Measurements from ENCODE around the gene NOSIP.

Gene NOSIP

DNA sequence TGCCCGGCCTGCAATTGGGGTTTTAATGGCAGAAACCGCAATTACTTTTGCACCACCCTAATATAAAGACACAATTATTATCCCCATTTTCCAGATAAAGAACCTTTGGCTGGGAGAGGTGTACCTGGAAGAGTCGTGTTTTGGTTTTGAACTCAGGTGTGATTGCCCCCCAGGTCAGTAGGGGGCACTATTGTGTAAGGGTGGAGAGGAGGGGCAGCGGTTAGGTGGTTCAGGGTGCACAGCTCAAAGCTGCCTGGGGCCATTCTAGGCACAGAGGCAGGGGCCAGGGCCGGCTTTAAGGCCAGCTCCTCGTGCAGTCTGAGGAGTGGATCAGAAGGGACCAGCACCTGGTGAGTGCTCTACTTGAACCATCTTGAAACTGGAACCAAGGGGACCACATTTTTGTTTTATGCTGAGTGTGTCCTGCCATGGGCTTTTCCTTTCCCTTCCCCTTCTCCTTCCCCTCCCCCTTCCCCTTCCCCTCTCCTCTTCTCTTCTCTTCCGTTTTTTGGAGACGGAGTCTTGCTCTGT, 73.7 kb downstream of the NOSIP start:
- peak; percentile 67 for DNase-seq (ENCODE audit: low spot score)

Data from cerebellar cortex (tissue), 1 donor.